CD14-positive monocyte (primary cell): ENCODE results near the gene GALK2. TPM values are rescaled to one million over a fixed set of nuclear protein-coding genes. Genes with fewer than 3 reads are reported as not detected.

ENCODE experiments used
- DNase-seq, 3 donors: peaks; one replicate each; pipeline ENCODE4 v3.0.0-alpha.2; 2011 to 2022
- H2AFZ ChIP-seq: 2 replicates; pipeline ENCODE4 v1.6.0; 2012; ENCODE audit warnings: mild to moderate bottlenecking, low read depth, low read length, inconsistent platforms; ENCODE audit not compliant: insufficient read depth, poor library complexity, severe bottlenecking
- H3K27ac ChIP-seq, 2 donors: 1 replicate in 1 of 2; 2 replicates in 1 of 2; pipeline ENCODE4 v1.5.1; 2012 to 2013; ENCODE audit warnings: low read length in 2 of 2, control low read depth in 1 of 2, inconsistent platforms in 1 of 2, low read depth in 1 of 2, mild to moderate bottlenecking in 1 of 2
- H3K27me3 ChIP-seq, 2 donors: one replicate each; pipeline versions ENCODE4 v1.6.0 to v1.6.1; 2011 to 2013; ENCODE audit warnings: low read length in 2 of 2; ENCODE audit not compliant: control insufficient read depth in 2 of 2, insufficient read depth in 2 of 2
- H3K36me3 ChIP-seq, 2 donors: replicated peaks in 1 of 2; 1 replicate in 1 of 2; 2 replicates in 1 of 2; pipeline versions ENCODE4 v1.5.1 to v1.6.1; 2012 to 2013; ENCODE audit warnings: low read length in 2 of 2, control low read depth in 1 of 2, inconsistent platforms in 1 of 2, mild to moderate bottlenecking in 1 of 2; ENCODE audit not compliant: insufficient read depth in 2 of 2, control insufficient read depth in 1 of 2
- H3K4me1 ChIP-seq, 2 donors: 1 replicate in 1 of 2; 2 replicates in 1 of 2; pipeline versions ENCODE4 v1.5.1 to v1.6.1; 2012 to 2013; ENCODE audit warnings: low read length in 2 of 2, control low read depth in 1 of 2, inconsistent platforms in 1 of 2, mild to moderate bottlenecking in 1 of 2, moderate library complexity in 1 of 2; ENCODE audit not compliant: insufficient read depth in 2 of 2, control insufficient read depth in 1 of 2
- H3K4me2 ChIP-seq: replicated peaks from 2 replicates; pipeline ENCODE3; 2012; ENCODE audit warnings: low read length, moderate library complexity, mild to moderate bottlenecking; ENCODE audit not compliant: poor library complexity, severe bottlenecking; ENCODE audit errors: extremely low read depth
- H3K4me3 ChIP-seq, 3 experiments: fragments of 200-600 bp in 1 of 3; sonication (generic) in 1 of 3; replicated peaks in 1 of 3; 1 replicate in 2 of 3; 2 replicates in 1 of 3; pipeline ENCODE4 v1.5.1; 2011 to 2013; ENCODE audit warnings: low read length in 3 of 3, mild to moderate bottlenecking in 3 of 3, control low read depth in 2 of 3, low read depth in 2 of 3, inconsistent platforms in 1 of 3, moderate library complexity in 1 of 3
- H3K79me2 ChIP-seq: 2 replicates; pipeline ENCODE4 v1.6.0; 2012; ENCODE audit warnings: mild to moderate bottlenecking, control low read depth, inconsistent platforms, low read length, moderate library complexity; ENCODE audit not compliant: insufficient read depth
- H3K9ac ChIP-seq: 2 replicates; pipeline ENCODE4 v1.6.0; 2017; ENCODE audit warnings: low read length, mild to moderate bottlenecking; ENCODE audit not compliant: insufficient read depth, poor library complexity, severe bottlenecking
- H3K9me3 ChIP-seq, 2 donors: replicated peaks in 1 of 2; 1 replicate in 1 of 2; 2 replicates in 1 of 2; pipeline versions ENCODE4 v1.5.1 to v1.6.1; 2012 to 2013; ENCODE audit warnings: low read length in 2 of 2, control low read depth in 1 of 2; ENCODE audit not compliant: control insufficient read depth in 1 of 2, insufficient read depth in 1 of 2
- H4K20me1 ChIP-seq: 2 replicates; pipeline ENCODE4 v1.6.0; 2012; ENCODE audit warnings: mild to moderate bottlenecking, low read length, control low read depth, moderate library complexity; ENCODE audit not compliant: insufficient read depth
- H3K27ac Mint-ChIP-seq, 7 donors: one replicate each; pipeline ENCODE4 v1.8.0; 2020; ENCODE audit warnings: mild to moderate bottlenecking in 7 of 7, mixed read lengths in 7 of 7, moderate library complexity in 6 of 7, inconsistent platforms in 2 of 7
- H3K27me3 Mint-ChIP-seq, 3 donors: one replicate each; pipeline ENCODE4 v1.8.0; 2021 to 2022; ENCODE audit warnings: low read depth in 3 of 3, mild to moderate bottlenecking in 3 of 3, mixed read lengths in 3 of 3, moderate library complexity in 3 of 3, inconsistent platforms in 1 of 3
- H3K36me3 Mint-ChIP-seq, 2 donors: one replicate each; pipeline ENCODE4 v1.8.0; 2020; ENCODE audit warnings: mixed read lengths in 2 of 2, inconsistent platforms in 1 of 2, mild to moderate bottlenecking in 1 of 2
- H3K4me1 Mint-ChIP-seq: one replicate; pipeline ENCODE4 v1.8.0; 2020; ENCODE audit warnings: mild to moderate bottlenecking, mixed read lengths
- H3K4me3 Mint-ChIP-seq, 2 donors: one replicate each; pipeline ENCODE4 v1.8.0; 2020; ENCODE audit warnings: mild to moderate bottlenecking in 2 of 2, mixed read lengths in 2 of 2, moderate library complexity in 1 of 2
- H3K9me3 Mint-ChIP-seq, 7 donors: one replicate each; pipeline ENCODE4 v1.8.0; 2020 to 2022; ENCODE audit warnings: mixed read lengths in 7 of 7, mild to moderate bottlenecking in 6 of 7, moderate library complexity in 6 of 7, inconsistent platforms in 2 of 7
- WGBS: methylation state at CpG from one replicate; pipeline ENCODE4 v1.1.5; 2013; ENCODE audit warnings: missing lambda C conversion rate; ENCODE audit not compliant: insufficient coverage; 5-methylcytosine and 5-hydroxymethylcytosine counted together
- intact Hi-C, 2 donors: fragments of 100-400 bp; cut with micrococcal nuclease; formaldehyde crosslinking; loops; one replicate each; pipeline versions ENCODE4 v1.15.0 to v1.15.1; 2023
- polyA plus RNA-seq, 3 donors: library from polyadenylated mRNA; depleted of rRNA in 1 of 3; unstranded in 2 of 3; stranded (reverse) in 1 of 3; fragments of 300-500 nt in 2 of 3; fragments of >200 nt in 1 of 3; fragmentation: Illumina TruSeq in 2 of 3; gene quantifications; 1 replicate in 2 of 3; 2 replicates in 1 of 3; pipeline ENCODE4 v1.2.3, GENCODE V29; 2012 to 2021
- TF ChIP-seq, protein P1 (sequence below): fragments of 200-600 bp; IDR thresholded peaks from one replicate; pipeline ENCODE4 v1.8.0; 2022; ENCODE audit warnings: antibody characterized with exemption, mild to moderate bottlenecking

The GALK2 gene
- polyA plus RNA-seq, 3 donors: 14.2 to 16.9 (median 14.5) TPM

DNA sequence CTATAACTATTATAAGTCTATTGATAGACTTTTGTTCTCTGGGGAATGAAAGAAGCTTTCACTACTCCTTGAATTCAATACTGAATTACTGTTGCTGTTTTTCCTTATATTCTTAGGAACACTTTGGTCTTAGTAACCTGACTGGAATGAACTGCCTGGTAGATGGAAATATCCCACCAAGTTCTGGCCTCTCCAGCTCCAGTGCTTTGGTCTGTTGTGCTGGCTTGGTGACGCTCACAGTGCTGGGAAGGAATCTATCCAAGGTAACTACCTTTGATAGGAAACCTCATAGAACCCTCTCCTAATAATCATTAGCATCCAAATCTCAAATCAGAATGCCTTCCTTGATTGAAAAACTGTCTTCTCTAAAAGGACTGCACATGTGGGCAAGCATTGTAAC, 69.1 kb downstream of the GALK2 start:
- Histone ChIP-seq H2AFZ (no peak overlapping the region), H3K36me3 (peaks cover 33 to 54% of the 10 kb centered on the region in 2 donors), H3K9ac (no peak overlapping the region), H3K27me3 (no peaks in the 10 kb centered on the region), H3K79me2 (no peaks in the 10 kb centered on the region), H3K4me3 (no peak overlapping the region), H3K27ac (no peak overlapping the region), H3K4me2 (no peak overlapping the region), H4K20me1 (no peaks in the 10 kb centered on the region), H3K9me3 (no peaks in the 10 kb centered on the region), H3K4me1 (peaks cover 9 to 10% of the 10 kb centered on the region in 2 donors)
- no CpG with 5 or more reads among the region's 1 CpG for WGBS
- DNase-seq: no peak
- Mint-ChIP-seq H3K9me3 (peaks cover 0 to 6% (median 0%) of the 10 kb centered on the region in 7 donors), H3K36me3 (peaks cover 21 to 25% of the 10 kb centered on the region in 2 donors), H3K4me1 (peaks cover 12% of the 10 kb centered on the region), H3K27ac (no peak overlapping the region), H3K4me3 (no peak overlapping the region), H3K27me3 (no peaks in the 10 kb centered on the region)
- TF ChIP-seq, protein P1, sequence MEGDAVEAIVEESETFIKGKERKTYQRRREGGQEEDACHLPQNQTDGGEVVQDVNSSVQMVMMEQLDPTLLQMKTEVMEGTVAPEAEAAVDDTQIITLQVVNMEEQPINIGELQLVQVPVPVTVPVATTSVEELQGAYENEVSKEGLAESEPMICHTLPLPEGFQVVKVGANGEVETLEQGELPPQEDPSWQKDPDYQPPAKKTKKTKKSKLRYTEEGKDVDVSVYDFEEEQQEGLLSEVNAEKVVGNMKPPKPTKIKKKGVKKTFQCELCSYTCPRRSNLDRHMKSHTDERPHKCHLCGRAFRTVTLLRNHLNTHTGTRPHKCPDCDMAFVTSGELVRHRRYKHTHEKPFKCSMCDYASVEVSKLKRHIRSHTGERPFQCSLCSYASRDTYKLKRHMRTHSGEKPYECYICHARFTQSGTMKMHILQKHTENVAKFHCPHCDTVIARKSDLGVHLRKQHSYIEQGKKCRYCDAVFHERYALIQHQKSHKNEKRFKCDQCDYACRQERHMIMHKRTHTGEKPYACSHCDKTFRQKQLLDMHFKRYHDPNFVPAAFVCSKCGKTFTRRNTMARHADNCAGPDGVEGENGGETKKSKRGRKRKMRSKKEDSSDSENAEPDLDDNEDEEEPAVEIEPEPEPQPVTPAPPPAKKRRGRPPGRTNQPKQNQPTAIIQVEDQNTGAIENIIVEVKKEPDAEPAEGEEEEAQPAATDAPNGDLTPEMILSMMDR: no peak
- intact Hi-C loops: loop anchor here (10.0 kb wide), 1 partner anchor 906 kb away; no protein-coding TSS in a partner anchor

DNA sequence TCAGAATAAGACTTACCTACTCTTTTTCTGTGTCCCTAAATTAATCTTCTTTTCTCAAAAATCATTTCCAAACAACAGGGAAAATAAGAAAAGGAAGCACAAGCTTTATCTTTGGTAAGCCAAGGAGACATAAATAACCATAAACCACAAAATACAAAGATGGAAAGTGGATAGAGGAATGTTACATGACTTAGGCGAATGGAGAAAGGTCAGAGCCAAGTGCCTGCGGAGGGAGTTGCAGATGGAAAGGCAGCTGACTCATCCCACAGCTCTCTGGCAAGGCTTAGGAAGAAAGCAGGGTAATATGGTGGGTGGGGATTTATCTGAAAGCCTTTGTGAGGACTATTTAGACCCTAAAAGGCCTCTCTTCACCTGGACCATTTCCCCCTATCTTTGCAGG, 72.8 kb downstream of the GALK2 start:
- Histone ChIP-seq H3K27me3 (no peaks in the 10 kb centered on the region), H3K9me3 (no peaks in the 10 kb centered on the region), H3K9ac (no peak overlapping the region), H3K4me2 (no peak overlapping the region), H3K36me3 (peaks cover 37 to 65% of the 10 kb centered on the region in 2 donors), H3K4me3 (no peak overlapping the region), H3K4me1 (no peaks in the 10 kb centered on the region), H3K79me2 (no peaks in the 10 kb centered on the region), H4K20me1 (no peaks in the 10 kb centered on the region), H2AFZ (no peak overlapping the region), H3K27ac (no peak overlapping the region)
- peaks cover 0 to 3% (median 0%) of the 10 kb centered on the region in 7 donors for H3K9me3 Mint-ChIP-seq
- no peaks in the 10 kb centered on the region for H3K27me3 Mint-ChIP-seq
- H3K4me1 Mint-ChIP-seq: peaks cover 9% of the 10 kb centered on the region
- TF ChIP-seq, protein P1: no peak
- WGBS: no CpG with 5 or more reads among the region's 2 CpGs
- no peak overlapping the region for H3K4me3 Mint-ChIP-seq
- no peak overlapping the region for H3K27ac Mint-ChIP-seq
- no peak for DNase-seq
- peaks cover 41 to 48% of the 10 kb centered on the region in 2 donors for H3K36me3 Mint-ChIP-seq
- intact Hi-C loops: no loop called here
